ENCODE results near the gene CDK5R1.

Gene CDK5R1

GRCh38 chr17:32498391-32498790 lies 11.6 kb downstream of the CDK5R1 start:
- TF ChIP-seq CTCF (IDR thresholded peaks at IDR 0.05; ENCODE audit: borderline replicate concordance, control extremely low read depth, extremely low read depth, insufficient read depth, missing control alignments) = no peak
- in situ Hi-C loops (cut with MboI; ENCODE audit: low sequenced_read_pairs, unreplicated experiment) = no loop called here
- DNase-seq (ENCODE audit: low spot score) = no peak

GRCh38 chr17:32502013-32502412 lies 15.2 kb downstream of the CDK5R1 start:
- DNase-seq (ENCODE audit: low spot score) = no peak
- in situ Hi-C loops (cut with MboI; ENCODE audit: low sequenced_read_pairs, unreplicated experiment) = no loop called here
- TF ChIP-seq CTCF (IDR thresholded peaks at IDR 0.05; ENCODE audit: borderline replicate concordance, control extremely low read depth, extremely low read depth, insufficient read depth, missing control alignments) = no peak

DNA sequence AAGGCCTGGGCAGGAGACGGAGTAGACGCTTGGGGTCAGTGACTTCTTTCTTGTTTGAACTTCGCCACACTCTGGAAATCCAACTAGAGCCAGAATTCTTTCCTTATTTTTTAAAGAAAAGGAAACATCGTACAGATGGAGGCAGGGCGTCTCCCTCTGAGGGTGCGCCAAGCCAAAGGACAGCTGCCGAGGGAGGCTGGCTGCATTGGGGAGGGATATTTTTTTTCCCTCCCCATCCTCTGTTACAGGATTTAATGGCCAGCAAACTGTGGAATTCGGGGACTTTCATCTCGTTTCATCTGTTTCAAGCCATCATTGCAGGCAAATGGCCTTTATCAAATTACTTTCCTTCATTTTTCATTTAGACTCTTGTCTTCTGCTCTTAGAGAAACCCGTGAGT lies 15.9 kb downstream of the CDK5R1 start:
- no peak for TF ChIP-seq CTCF (IDR thresholded peaks at IDR 0.05; ENCODE audit: borderline replicate concordance, control extremely low read depth, extremely low read depth, insufficient read depth, missing control alignments)
- no peak for DNase-seq (ENCODE audit: low spot score)
- in situ Hi-C loops (cut with MboI; ENCODE audit: low sequenced_read_pairs, unreplicated experiment) = no loop called here

- TF ChIP-seq CTCF (IDR thresholded peaks at IDR 0.05; ENCODE audit: borderline replicate concordance, control extremely low read depth, extremely low read depth, insufficient read depth, missing control alignments) = no peak
- in situ Hi-C loops (cut with MboI; ENCODE audit: low sequenced_read_pairs, unreplicated experiment) = no loop called here
- peak; percentile 83 for DNase-seq (ENCODE audit: low spot score)
These were observed 16.7 kb downstream of the CDK5R1 start for GRCh38 chr17:32503251-32504165.

DNA sequence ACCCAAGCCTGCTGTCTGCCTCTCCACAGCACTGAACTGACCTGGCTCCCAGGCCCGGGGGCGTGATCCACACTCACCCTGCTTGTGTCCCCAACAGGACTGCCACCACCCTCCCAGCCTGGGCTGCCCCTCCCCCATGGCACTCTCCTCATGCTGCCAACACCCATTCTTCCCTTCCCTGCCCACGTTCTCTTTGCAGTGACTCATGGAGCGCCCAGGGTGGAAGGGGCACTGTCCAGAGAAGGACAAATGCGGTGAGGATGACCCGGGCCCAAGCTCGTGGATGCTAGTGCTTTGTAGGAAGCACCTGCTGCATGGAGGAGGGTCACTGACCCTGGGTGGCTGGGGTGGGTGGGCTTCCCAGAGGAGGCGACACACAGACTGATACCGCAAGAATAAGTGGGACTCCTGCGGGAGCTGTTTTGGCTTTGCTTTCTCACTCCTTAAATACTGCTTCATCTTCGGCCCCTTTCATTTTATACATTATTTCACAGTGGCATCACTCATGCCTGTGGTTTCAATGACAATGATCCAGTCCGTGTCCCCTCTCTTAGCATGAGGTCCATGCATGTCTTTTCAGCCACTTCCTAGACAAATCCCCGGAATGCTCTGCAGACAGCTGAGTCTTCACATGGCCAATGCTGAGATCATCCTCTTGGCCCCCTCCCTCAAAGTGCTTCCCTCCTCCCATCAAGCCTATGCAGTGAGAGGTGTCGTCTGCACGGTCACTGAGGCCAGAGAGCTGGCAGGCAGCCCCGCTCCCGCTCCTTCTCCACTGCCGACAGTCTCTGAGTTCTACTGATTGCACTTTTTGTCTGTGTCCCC lies 17.6 kb downstream of the CDK5R1 start:
- in situ Hi-C loops (cut with MboI; ENCODE audit: low sequenced_read_pairs, unreplicated experiment) = no loop called here
- no peak for DNase-seq (ENCODE audit: low spot score)
- TF ChIP-seq CTCF (IDR thresholded peaks at IDR 0.05; ENCODE audit: borderline replicate concordance, control extremely low read depth, extremely low read depth, insufficient read depth, missing control alignments) = no peak

- in situ Hi-C loops (cut with MboI; ENCODE audit: low sequenced_read_pairs, unreplicated experiment) = no loop called here
- DNase-seq (ENCODE audit: low spot score) = no peak
- no peak for TF ChIP-seq CTCF (IDR thresholded peaks at IDR 0.05; ENCODE audit: borderline replicate concordance, control extremely low read depth, extremely low read depth, insufficient read depth, missing control alignments)
These were observed 22.1 kb downstream of the CDK5R1 start for GRCh38 chr17:32508926-32509325.

All from GM13976 (cell line).